ENCODE results near the gene RAB5IF.

Gene RAB5IF

DNA sequence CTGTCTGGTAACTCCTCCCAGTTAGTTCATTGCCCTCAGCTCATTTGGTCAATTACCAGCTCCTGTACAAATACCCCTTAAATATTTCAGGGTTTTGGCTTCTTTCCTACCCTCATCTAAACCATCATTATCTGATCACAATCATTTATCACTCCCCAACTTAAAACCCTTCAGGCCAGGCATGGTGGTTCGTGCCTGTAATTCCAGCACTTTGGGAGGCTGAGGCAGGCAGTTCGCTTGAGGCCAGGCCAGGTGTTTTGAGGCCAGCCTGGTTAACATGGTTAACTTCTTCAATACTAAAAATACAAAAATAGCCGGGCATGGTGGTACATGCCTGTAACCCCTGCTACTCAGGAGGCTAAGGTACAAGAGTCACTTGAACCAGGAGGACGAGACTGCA is 22.8 kb upstream of the RAB5IF start:
- TF ChIP-seq POLR2AphosphoS5 (IDR thresholded peaks at IDR 0.05; ENCODE audit: low read depth, low read length), result no peak
- no peak for TF ChIP-seq SIN3A (IDR thresholded peaks at IDR 0.05; ENCODE audit: borderline replicate concordance, insufficient read depth, low read length)
- TF ChIP-seq TAF1 (IDR thresholded peaks at IDR 0.05; ENCODE audit: borderline replicate concordance, insufficient read depth, low read length), result no peak
- TF ChIP-seq, protein P1, sequence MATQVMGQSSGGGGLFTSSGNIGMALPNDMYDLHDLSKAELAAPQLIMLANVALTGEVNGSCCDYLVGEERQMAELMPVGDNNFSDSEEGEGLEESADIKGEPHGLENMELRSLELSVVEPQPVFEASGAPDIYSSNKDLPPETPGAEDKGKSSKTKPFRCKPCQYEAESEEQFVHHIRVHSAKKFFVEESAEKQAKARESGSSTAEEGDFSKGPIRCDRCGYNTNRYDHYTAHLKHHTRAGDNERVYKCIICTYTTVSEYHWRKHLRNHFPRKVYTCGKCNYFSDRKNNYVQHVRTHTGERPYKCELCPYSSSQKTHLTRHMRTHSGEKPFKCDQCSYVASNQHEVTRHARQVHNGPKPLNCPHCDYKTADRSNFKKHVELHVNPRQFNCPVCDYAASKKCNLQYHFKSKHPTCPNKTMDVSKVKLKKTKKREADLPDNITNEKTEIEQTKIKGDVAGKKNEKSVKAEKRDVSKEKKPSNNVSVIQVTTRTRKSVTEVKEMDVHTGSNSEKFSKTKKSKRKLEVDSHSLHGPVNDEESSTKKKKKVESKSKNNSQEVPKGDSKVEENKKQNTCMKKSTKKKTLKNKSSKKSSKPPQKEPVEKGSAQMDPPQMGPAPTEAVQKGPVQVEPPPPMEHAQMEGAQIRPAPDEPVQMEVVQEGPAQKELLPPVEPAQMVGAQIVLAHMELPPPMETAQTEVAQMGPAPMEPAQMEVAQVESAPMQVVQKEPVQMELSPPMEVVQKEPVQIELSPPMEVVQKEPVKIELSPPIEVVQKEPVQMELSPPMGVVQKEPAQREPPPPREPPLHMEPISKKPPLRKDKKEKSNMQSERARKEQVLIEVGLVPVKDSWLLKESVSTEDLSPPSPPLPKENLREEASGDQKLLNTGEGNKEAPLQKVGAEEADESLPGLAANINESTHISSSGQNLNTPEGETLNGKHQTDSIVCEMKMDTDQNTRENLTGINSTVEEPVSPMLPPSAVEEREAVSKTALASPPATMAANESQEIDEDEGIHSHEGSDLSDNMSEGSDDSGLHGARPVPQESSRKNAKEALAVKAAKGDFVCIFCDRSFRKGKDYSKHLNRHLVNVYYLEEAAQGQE (IDR thresholded peaks at IDR 0.05; ENCODE audit: insufficient read depth in 1 of 2, low read depth in 2 of 2, low read length in 2 of 2), result no peak
- TF ChIP-seq FOXP2 (optimal IDR thresholded peaks at IDR 0.05; ENCODE audit: borderline replicate concordance, extremely low read depth, extremely low read length, insufficient read depth), result no peak

DNA sequence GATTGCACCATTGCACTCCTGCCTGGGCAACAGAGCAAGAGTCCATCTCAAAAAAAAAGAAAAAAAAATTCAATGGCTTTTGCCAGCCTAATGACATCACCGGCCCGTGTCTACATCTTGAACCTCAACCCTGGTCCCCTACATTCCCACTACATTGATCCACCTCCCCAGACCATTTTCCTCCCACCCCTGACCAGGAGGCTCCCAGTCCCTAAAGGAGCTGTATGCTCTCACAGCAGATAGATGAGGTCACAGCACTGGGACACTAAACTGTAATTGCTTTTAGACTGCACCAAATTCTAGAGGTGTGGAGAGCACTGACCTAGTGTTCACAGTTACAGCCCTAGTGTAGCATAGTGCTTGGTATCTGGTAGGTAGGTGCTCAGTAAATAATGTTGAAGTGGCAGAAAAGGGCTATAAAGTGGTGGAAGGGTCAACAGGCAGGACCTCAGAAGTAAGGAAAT is 21.5 kb upstream of the RAB5IF start:
- TF ChIP-seq POLR2AphosphoS5 (IDR thresholded peaks at IDR 0.05; ENCODE audit: low read depth, low read length) (no peak), SIN3A (IDR thresholded peaks at IDR 0.05; ENCODE audit: borderline replicate concordance, insufficient read depth, low read length) (no peak), FOXP2 (optimal IDR thresholded peaks at IDR 0.05; ENCODE audit: borderline replicate concordance, extremely low read depth, extremely low read length, insufficient read depth) (no peak), TAF1 (IDR thresholded peaks at IDR 0.05; ENCODE audit: borderline replicate concordance, insufficient read depth, low read length) (no peak)
- TF ChIP-seq, protein P1 (IDR thresholded peaks at IDR 0.05; ENCODE audit: insufficient read depth in 1 of 2, low read depth in 2 of 2, low read length in 2 of 2), result no peak

GRCh38 chr20:36585410-36586125 is 20.0 kb upstream of the RAB5IF start:
- TF ChIP-seq POLR2AphosphoS5 (IDR thresholded peaks at IDR 0.05; ENCODE audit: low read depth, low read length), result peak; percentile 22; the same call in 1 of the 2 replicates
- TF ChIP-seq, protein P1 (IDR thresholded peaks at IDR 0.05; ENCODE audit: insufficient read depth in 1 of 2, low read depth in 2 of 2, low read length in 2 of 2), result no peak
- 0 out of 2 replicates have a peak, but pooled peaks have one; percentile 18 for TF ChIP-seq TAF1 (IDR thresholded peaks at IDR 0.05; ENCODE audit: borderline replicate concordance, insufficient read depth, low read length)

DNA sequence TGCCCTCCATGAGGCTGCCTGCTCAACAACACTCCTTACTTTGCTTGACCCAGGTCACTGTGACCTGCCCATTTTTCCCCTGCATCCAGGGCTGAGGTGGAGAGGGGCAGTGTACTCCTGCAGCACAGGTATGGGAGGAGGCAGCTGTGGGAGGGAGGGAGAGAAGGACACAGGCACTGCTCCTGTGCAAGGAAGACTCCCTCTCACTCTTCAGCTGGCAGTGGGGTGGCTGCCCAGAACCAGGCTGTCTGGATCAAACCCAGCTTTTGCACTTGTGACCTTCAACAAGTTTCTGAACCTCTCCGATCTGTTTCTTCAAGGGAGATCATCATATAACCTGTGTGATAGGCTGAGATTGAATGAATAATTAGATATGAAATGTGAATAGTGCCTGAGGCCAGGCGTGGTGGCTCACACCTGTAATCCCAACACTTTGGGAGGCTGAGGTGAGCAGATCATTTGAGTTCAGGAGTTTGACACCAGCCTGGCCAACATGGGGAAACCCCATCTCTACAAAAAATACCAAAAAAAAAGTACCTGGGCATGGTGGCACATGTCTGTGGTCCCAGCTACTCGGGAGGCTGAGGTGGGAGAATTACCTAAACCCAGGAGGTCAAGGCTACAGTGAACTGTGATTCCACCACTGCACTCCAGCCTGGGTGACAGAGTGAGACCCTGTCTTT is 18.1 kb upstream of the RAB5IF start:
- TF ChIP-seq FOXP2 (optimal IDR thresholded peaks at IDR 0.05; ENCODE audit: borderline replicate concordance, extremely low read depth, extremely low read length, insufficient read depth), result no peak
- TF ChIP-seq POLR2AphosphoS5 (IDR thresholded peaks at IDR 0.05; ENCODE audit: low read depth, low read length), result no peak
- TF ChIP-seq, protein P1 (IDR thresholded peaks at IDR 0.05; ENCODE audit: insufficient read depth in 1 of 2, low read depth in 2 of 2, low read length in 2 of 2), result no peak
- no peak for TF ChIP-seq TAF1 (IDR thresholded peaks at IDR 0.05; ENCODE audit: borderline replicate concordance, insufficient read depth, low read length)
- TF ChIP-seq SIN3A (IDR thresholded peaks at IDR 0.05; ENCODE audit: borderline replicate concordance, insufficient read depth, low read length), result no peak

Measured in PFSK-1 (cell line).